ENCODE data around the gene PRKN. TPM values are rescaled to one million over a fixed set of nuclear protein-coding genes. Genes with fewer than 3 reads are reported as not detected.

PRKN gene
- total RNA-seq, 1 donor from 2014 or later, result not detected

DNA sequence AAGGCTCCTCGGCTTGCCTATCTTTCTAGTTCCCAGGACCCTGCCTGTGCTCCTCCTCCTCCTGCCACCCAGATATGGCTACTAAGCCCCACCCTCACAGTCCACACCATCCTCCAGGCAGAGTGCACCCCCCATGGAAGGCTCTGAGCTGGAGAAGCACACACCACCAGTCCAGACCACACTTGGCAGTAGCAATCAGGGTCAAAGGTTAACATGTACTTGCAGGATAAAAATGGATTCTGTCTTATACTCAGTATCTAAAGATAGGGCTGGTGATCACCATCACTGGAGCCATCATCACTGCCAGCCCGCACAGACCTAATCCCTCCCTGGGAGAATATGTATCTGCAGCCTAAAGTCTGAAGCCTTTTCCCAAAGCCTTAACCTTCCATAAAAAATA lies 83.4 kb downstream of the PRKN start:
- H3K27ac Mint-ChIP-seq, result no peak overlapping the region
- no peaks in the 10 kb centered on the region for H3K27me3 Mint-ChIP-seq (ENCODE audit: insufficient read depth)
- H3K36me3 Mint-ChIP-seq (ENCODE audit: low read depth), result no peaks in the 10 kb centered on the region
- H3K4me1 Mint-ChIP-seq (ENCODE audit: low read depth), result no peaks in the 10 kb centered on the region
- no peak overlapping the region for H3K4me3 Mint-ChIP-seq
- no peaks in the 10 kb centered on the region for H3K9me3 Mint-ChIP-seq
- intact Hi-C loops (cut with micrococcal nuclease), result no loop called here
- no peak for DNase-seq (ENCODE audit: low spot score)

DNA sequence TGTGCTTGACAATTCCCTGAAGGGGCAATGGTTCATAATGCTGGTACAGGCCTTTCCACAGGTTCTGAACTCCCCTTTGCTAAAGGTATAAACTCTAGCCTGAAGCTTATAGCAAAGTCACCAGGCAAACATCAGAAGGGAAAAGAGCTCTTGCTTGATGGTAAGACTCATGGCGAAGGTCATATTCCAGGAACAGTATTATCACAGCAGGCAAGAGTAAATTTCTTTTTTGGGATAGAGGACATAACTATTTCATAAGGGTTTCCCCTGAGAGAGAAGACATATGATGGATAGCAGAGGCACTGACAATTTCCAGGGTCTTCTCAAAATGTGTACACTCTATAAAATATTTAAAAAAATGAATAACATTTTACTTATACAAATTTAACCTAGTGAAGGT lies 86.8 kb downstream of the PRKN start:
- no peak for DNase-seq (ENCODE audit: low spot score)
- H3K27me3 Mint-ChIP-seq (ENCODE audit: insufficient read depth), result no peaks in the 10 kb centered on the region
- no peaks in the 10 kb centered on the region for H3K4me1 Mint-ChIP-seq (ENCODE audit: low read depth)
- no peaks in the 10 kb centered on the region for H3K36me3 Mint-ChIP-seq (ENCODE audit: low read depth)
- no peak overlapping the region for H3K4me3 Mint-ChIP-seq
- no peak overlapping the region for H3K27ac Mint-ChIP-seq
- H3K9me3 Mint-ChIP-seq, result no peaks in the 10 kb centered on the region
- intact Hi-C loops (cut with micrococcal nuclease), result no loop called here

DNA sequence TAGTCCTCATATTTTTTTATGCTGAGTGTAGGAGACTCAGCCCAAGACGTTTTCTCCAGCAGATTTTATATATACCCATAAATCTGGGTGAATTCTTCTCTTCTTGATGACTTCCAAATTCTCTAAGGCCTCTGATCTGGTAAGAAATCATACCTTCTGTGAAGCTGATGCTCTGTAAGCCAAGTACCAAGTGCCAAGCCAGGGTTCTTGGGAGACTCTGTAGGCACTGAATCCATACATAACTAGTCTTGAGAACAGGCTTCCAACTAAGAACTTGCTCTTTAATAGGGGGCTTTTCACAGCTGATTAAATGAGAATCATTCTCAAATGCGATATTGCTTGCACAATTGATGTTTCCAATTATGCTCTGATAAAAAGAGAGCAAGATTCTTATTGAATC lies 87.6 kb downstream of the PRKN start:
- DNase-seq (ENCODE audit: low spot score), result no peak
- no peak overlapping the region for H3K27ac Mint-ChIP-seq
- H3K27me3 Mint-ChIP-seq (ENCODE audit: insufficient read depth), result no peaks in the 10 kb centered on the region
- no peaks in the 10 kb centered on the region for H3K4me1 Mint-ChIP-seq (ENCODE audit: low read depth)
- H3K9me3 Mint-ChIP-seq, result no peaks in the 10 kb centered on the region
- H3K4me3 Mint-ChIP-seq, result no peak overlapping the region
- intact Hi-C loops (cut with micrococcal nuclease), result no loop called here
- H3K36me3 Mint-ChIP-seq (ENCODE audit: low read depth), result no peaks in the 10 kb centered on the region

DNA sequence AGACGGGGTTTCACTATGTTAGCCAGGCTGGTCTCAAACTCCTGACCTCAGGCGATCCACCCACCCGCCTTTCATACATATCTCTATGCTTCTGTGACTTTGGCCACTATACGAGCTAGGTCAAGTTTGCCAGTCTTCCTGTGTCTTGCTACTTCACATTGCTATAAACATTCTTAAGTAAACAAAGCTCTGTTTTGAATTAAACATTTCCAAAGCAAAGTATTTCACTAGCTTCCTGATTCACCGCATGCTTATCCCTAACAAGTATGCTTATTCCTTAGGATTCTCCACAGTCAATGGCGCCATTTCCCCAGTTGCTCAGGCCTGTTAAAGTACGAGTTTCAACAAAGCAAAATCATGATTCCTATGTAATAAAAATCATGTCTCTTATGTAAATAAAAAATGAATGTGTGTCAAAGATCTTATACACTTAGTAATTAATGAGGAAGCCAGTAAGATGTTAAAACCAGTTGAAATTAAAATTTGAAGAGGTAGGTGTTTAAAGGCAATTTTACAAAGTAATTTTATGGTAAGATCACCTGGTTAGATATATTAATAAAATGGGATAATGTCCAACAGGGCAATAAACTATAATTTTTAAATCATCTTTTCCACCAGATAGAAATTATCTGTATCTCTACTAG lies 88.5 kb downstream of the PRKN start:
- H3K9me3 Mint-ChIP-seq, result no peaks in the 10 kb centered on the region
- intact Hi-C loops (cut with micrococcal nuclease), result no loop called here
- H3K27ac Mint-ChIP-seq, result no peak overlapping the region
- no peaks in the 10 kb centered on the region for H3K36me3 Mint-ChIP-seq (ENCODE audit: low read depth)
- H3K4me1 Mint-ChIP-seq (ENCODE audit: low read depth), result no peaks in the 10 kb centered on the region
- H3K4me3 Mint-ChIP-seq, result no peak overlapping the region
- H3K27me3 Mint-ChIP-seq (ENCODE audit: insufficient read depth), result no peaks in the 10 kb centered on the region
- no peak for DNase-seq (ENCODE audit: low spot score)

DNA sequence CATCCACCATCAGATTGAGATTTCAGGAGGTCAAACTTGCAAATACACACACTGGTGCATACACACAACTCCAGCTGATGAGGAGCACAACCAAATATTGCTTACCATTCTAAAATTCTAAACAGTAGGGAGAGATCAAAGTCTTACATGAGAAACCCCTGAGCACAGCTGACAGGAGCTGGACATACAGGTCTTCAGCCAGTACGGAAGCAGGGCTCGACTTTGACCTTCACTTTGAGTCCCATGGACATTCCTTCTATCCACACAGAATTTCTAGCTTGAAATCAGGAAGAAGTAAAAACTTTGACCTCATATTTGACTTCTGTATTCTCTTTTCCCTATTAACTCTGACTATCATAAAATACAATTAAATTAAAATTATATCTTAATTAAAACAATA lies 90.2 kb downstream of the PRKN start:
- Mint-ChIP-seq H3K4me3 (no peak overlapping the region), H3K9me3 (no peaks in the 10 kb centered on the region), H3K36me3 (ENCODE audit: low read depth) (no peaks in the 10 kb centered on the region), H3K4me1 (ENCODE audit: low read depth) (no peaks in the 10 kb centered on the region), H3K27me3 (ENCODE audit: insufficient read depth) (no peaks in the 10 kb centered on the region), H3K27ac (no peak overlapping the region)
- no peak for DNase-seq (ENCODE audit: low spot score)
- intact Hi-C loops (cut with micrococcal nuclease), result no loop called here

DNA sequence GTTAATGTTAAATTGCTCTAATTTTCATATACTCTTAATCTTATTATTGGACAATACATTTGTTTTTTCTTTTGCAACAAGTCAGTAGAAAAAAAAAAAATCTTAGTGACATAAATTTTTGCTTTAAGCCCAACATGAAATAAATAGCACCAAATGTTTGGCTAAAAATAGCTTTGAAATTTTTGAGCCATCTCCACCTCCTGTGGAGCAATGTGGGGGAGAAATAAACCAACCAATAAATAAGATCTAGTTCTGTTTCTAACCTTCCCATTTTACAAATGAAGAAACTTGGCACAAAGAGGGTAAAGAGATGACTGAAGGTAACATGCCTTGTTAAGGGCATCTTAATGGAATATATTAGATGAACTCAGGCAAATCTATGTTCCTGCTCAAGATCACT lies 91.4 kb downstream of the PRKN start:
- H3K9me3 Mint-ChIP-seq, result no peaks in the 10 kb centered on the region
- H3K4me3 Mint-ChIP-seq, result no peak overlapping the region
- H3K27ac Mint-ChIP-seq, result no peak overlapping the region
- DNase-seq (ENCODE audit: low spot score), result no peak
- H3K27me3 Mint-ChIP-seq (ENCODE audit: insufficient read depth), result no peaks in the 10 kb centered on the region
- intact Hi-C loops (cut with micrococcal nuclease), result no loop called here
- H3K36me3 Mint-ChIP-seq (ENCODE audit: low read depth), result no peaks in the 10 kb centered on the region
- H3K4me1 Mint-ChIP-seq (ENCODE audit: low read depth), result no peaks in the 10 kb centered on the region

DNA sequence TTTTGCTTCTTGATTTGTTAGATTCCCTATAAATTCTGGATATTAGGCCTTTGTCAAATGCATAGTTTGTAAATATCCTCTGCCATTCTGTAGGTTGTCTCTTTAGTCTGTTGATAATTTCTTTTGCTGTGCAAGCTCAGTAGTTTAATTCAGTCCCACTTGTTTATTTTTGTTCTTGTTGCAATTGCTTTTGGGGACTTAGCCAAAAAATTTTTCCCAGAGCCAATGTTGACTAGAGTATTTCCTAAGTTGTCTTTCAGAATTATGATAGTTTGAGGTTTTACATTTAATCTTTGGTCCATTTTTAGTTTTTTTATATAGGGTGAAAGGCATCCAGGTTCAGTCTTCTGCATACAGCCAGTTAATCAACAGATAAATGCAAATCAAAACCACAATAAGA lies 96.0 kb downstream of the PRKN start:
- no peak for DNase-seq (ENCODE audit: low spot score)
- Mint-ChIP-seq H3K9me3 (no peaks in the 10 kb centered on the region), H3K36me3 (ENCODE audit: low read depth) (no peaks in the 10 kb centered on the region), H3K4me3 (no peak overlapping the region), H3K4me1 (ENCODE audit: low read depth) (no peaks in the 10 kb centered on the region), H3K27ac (no peak overlapping the region), H3K27me3 (ENCODE audit: insufficient read depth) (no peaks in the 10 kb centered on the region)
- intact Hi-C loops (cut with micrococcal nuclease), result no loop called here

DNA sequence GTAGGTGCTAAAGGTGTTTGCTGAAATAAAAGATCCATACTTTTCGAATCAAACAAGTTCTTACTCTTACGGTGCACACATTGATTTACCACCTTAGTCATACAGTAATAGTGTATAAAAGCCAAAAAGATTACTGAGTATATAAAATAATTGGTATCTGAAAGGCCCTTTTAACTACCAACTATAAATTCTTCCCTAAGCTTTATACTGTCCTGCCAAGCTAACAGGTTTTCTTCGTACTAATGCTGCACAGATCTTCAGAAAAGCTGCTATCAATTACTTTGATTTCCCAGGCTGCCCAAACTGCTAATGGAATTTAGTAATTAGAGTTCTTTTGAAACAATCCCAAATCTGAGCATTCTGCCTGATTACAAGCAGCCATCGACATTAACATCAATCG lies 97.5 kb downstream of the PRKN start:
- Mint-ChIP-seq H3K36me3 (ENCODE audit: low read depth) (no peaks in the 10 kb centered on the region), H3K27ac (no peak overlapping the region), H3K9me3 (no peaks in the 10 kb centered on the region), H3K4me3 (no peak overlapping the region), H3K27me3 (ENCODE audit: insufficient read depth) (no peaks in the 10 kb centered on the region), H3K4me1 (ENCODE audit: low read depth) (no peaks in the 10 kb centered on the region)
- no peak for DNase-seq (ENCODE audit: low spot score)
- intact Hi-C loops (cut with micrococcal nuclease), result no loop called here

DNA sequence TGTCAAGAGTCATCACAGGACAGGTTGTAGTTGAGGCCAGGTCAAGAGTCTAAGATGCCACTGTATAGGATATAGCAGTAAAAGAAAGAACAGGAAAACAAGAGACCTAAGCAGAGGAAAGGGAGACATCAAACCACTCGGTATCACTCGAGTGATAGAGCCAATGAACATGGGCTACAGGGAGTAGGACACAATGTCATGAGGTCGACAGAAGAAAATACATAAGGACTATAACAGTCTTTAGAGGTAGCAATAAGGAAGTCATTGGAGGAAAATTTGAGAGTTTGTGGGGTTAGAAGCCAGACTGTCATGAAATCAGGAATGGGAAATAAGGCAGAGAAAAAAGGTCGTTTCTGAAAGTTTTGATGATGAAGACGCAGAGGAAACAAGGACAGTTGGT lies 99.7 kb downstream of the PRKN start:
- Mint-ChIP-seq H3K27ac (no peak overlapping the region), H3K4me3 (no peak overlapping the region), H3K4me1 (ENCODE audit: low read depth) (no peaks in the 10 kb centered on the region), H3K9me3 (no peaks in the 10 kb centered on the region), H3K27me3 (ENCODE audit: insufficient read depth) (no peaks in the 10 kb centered on the region), H3K36me3 (ENCODE audit: low read depth) (no peaks in the 10 kb centered on the region)
- intact Hi-C loops (cut with micrococcal nuclease), result no loop called here
- no peak for DNase-seq (ENCODE audit: low spot score)

DNA sequence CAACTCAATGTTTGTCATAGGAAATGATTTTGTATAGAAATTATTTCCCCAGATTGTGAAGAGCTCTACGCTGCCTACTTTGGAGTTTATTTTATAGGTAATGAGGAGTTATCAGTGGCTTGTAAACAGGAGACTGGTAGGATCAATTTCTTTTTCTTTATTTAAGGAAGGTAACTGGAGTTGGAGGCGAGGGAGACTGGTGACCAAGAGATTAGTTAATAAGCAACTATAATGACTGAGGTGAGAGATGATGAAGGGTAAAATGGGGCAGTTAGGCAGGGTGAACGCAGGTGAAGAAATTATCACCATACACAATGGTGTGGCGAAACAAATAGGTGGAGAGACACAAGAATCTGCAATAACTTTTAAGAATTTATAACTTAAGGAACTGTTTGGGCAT lies 100.2 kb downstream of the PRKN start:
- DNase-seq (ENCODE audit: low spot score), result no peak
- Mint-ChIP-seq H3K4me3 (no peak overlapping the region), H3K4me1 (ENCODE audit: low read depth) (no peaks in the 10 kb centered on the region), H3K9me3 (no peaks in the 10 kb centered on the region), H3K27me3 (ENCODE audit: insufficient read depth) (no peaks in the 10 kb centered on the region), H3K27ac (no peak overlapping the region), H3K36me3 (ENCODE audit: low read depth) (no peaks in the 10 kb centered on the region)
- intact Hi-C loops (cut with micrococcal nuclease), result no loop called here

DNA sequence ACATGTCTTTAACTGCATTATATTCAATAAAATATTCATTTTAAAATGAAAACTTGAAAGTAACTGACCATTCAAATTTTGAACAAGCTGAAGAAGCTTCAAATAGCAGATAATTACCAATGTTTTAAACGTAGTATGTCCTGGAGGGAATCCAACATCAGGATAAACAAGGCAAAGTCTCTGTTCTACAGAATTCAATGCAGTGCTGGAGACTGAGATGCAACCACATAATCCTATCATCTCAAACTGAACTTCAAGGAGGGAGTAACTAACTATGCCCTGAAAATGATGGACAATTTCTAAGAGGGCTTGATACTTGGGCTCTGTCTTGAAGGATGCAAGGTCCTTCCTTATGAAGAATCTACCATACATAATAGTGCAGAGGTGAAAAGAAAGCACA lies 100.7 kb downstream of the PRKN start:
- Mint-ChIP-seq H3K27me3 (ENCODE audit: insufficient read depth) (no peaks in the 10 kb centered on the region), H3K9me3 (no peaks in the 10 kb centered on the region), H3K27ac (no peak overlapping the region), H3K4me1 (ENCODE audit: low read depth) (no peaks in the 10 kb centered on the region), H3K36me3 (ENCODE audit: low read depth) (no peaks in the 10 kb centered on the region), H3K4me3 (no peak overlapping the region)
- intact Hi-C loops (cut with micrococcal nuclease), result no loop called here
- DNase-seq (ENCODE audit: low spot score), result no peak

DNA sequence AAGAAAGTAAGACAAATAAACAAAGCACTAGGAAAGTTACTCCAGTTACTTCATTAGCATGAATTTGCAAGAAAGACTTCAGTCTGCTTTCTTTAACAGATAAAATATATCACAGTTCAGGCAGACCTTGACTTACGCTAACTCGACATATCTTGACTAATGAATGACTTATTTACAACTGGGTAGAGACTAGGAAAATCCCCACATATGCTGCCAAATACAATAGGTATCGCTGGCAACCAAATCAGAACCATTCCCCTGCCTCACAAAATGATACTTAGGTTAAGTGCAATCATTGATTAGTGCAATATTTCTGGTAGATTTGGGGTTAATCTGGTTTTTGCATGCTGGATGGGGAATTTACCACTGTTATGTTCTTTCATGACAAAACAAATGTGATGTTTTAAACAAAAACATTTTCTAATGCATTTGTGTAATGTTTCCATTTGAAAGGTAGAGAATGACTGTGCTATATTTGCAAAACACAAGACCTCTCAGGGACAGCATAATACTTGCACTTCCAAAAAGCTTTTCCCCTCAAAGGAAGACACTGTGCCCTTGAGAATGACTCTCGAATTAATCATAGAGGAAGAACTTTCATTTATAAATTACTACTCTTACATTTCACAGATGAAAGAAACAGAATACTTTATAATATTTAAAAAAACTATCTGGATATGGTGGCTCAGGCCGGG lies 101.6 kb downstream of the PRKN start:
- no peaks in the 10 kb centered on the region for H3K27me3 Mint-ChIP-seq (ENCODE audit: insufficient read depth)
- no peak for DNase-seq (ENCODE audit: low spot score)
- H3K4me1 Mint-ChIP-seq (ENCODE audit: low read depth), result no peaks in the 10 kb centered on the region
- no peaks in the 10 kb centered on the region for H3K9me3 Mint-ChIP-seq
- intact Hi-C loops (cut with micrococcal nuclease), result no loop called here
- H3K36me3 Mint-ChIP-seq (ENCODE audit: low read depth), result no peaks in the 10 kb centered on the region
- no peak overlapping the region for H3K27ac Mint-ChIP-seq
- H3K4me3 Mint-ChIP-seq, result no peak overlapping the region

DNA sequence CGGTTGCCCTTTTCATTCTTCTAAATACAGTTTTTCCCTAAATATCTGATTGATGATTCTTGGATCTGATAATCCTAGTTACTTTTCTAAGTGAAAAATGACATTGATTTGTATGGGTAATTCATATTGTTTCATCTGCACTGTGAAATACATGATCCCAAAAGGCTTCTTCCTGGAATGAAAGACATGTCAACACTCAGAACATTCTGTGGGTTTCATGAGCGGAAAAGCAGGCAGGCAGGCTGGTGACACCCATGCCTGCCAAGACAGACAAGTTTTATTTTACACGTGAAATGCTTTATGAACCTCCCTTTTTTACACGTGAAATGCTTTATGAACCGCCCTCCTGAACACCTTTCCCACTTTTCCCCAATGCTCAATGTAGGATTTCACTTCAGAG lies 105.0 kb downstream of the PRKN start:
- Mint-ChIP-seq H3K27me3 (ENCODE audit: insufficient read depth) (no peaks in the 10 kb centered on the region), H3K9me3 (no peaks in the 10 kb centered on the region), H3K4me3 (no peak overlapping the region), H3K4me1 (ENCODE audit: low read depth) (no peaks in the 10 kb centered on the region), H3K27ac (no peak overlapping the region), H3K36me3 (ENCODE audit: low read depth) (no peaks in the 10 kb centered on the region)
- DNase-seq (ENCODE audit: low spot score), result no peak
- intact Hi-C loops (cut with micrococcal nuclease), result no loop called here

DNA sequence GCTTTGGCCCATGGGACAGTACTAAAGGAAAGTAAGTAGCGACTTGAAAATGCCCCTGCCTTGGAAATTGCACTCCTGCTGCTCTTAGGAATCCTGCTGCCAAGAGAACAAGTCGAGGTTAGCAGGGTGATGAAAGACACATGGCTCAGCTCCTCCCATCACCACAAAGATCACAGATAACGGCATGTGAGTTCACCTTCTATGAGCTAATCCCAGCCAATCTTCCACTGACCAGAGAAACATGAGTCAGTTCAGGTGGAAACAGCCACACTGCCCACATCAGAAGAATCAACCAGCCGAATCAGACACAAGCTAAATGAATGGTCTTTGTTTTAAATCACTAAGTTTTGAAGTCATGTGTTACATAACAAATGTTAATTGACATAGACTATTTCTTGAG lies 106.3 kb downstream of the PRKN start:
- no peaks in the 10 kb centered on the region for H3K27me3 Mint-ChIP-seq (ENCODE audit: insufficient read depth)
- H3K9me3 Mint-ChIP-seq, result no peaks in the 10 kb centered on the region
- no peaks in the 10 kb centered on the region for H3K4me1 Mint-ChIP-seq (ENCODE audit: low read depth)
- DNase-seq (ENCODE audit: low spot score), result no peak
- no peak overlapping the region for H3K4me3 Mint-ChIP-seq
- no peak overlapping the region for H3K27ac Mint-ChIP-seq
- H3K36me3 Mint-ChIP-seq (ENCODE audit: low read depth), result no peaks in the 10 kb centered on the region
- intact Hi-C loops (cut with micrococcal nuclease), result no loop called here
